Esophagus muscularis mucosa (tissue), 4 donors: ENCODE measurements around the gene ZMIZ1. TPM values are rescaled to one million over a fixed set of nuclear protein-coding genes. Genes with fewer than 3 reads are reported as not detected.

Experiments
- DNase-seq: peaks from one replicate; pipeline ENCODE4 v3.0.0-alpha.2; 2017; ENCODE audit errors: extremely low spot score
- H3K27ac ChIP-seq, 4 donors: fragments of 200-600 bp; sonication (generic); replicated peaks in 1 of 4; 1 replicate in 3 of 4; 2 replicates in 1 of 4; pipeline ENCODE4 v1.5.1; 2016 to 2019; ENCODE audit warnings: mild to moderate bottlenecking in 1 of 4
- H3K27me3 ChIP-seq, 4 donors: fragments of 200-600 bp; sonication (generic); one replicate each; pipeline versions ENCODE4 v1.5.1 to v1.6.0; 2016 to 2019
- H3K36me3 ChIP-seq, 4 donors: fragments of 200-600 bp; sonication (generic); one replicate each; pipeline ENCODE4 v1.5.1; 2016 to 2019
- H3K4me1 ChIP-seq, 4 donors: fragments of 200-600 bp; sonication (generic); one replicate each; pipeline ENCODE4 v1.5.1; 2016 to 2019
- H3K4me3 ChIP-seq, 4 donors: fragments of 200-600 bp; sonication (generic); 1 replicate in 2 of 4; 2 replicates in 2 of 4; pipeline ENCODE4 v1.5.1; 2016 to 2019; ENCODE audit warnings: mild to moderate bottlenecking in 4 of 4, moderate library complexity in 1 of 4
- H3K9me3 ChIP-seq, 4 donors: fragments of 200-600 bp; sonication (generic); 1 replicate in 3 of 4; 2 replicates in 1 of 4; pipeline ENCODE4 v1.5.1; 2016 to 2019
- EP300 ChIP-seq: sonication (generic); formaldehyde crosslinking; IDR thresholded peaks from one replicate; pipeline ENCODE4 v1.6.1; 2017; ENCODE audit warnings: antibody characterized with exemption
- POLR2A ChIP-seq: fragments of 450-650 bp; IDR thresholded peaks from one replicate; pipeline ENCODE4 v1.6.1; 2017; ENCODE audit warnings: antibody characterized with exemption, moderate library complexity, mild to moderate bottlenecking, low read depth
- POLR2AphosphoS5 ChIP-seq, 2 donors: sonication (generic); formaldehyde crosslinking; IDR thresholded peaks; one replicate each; pipeline ENCODE4 v1.6.1; 2017; ENCODE audit warnings: antibody characterized with exemption in 2 of 2
- WGBS: methylation state at CpG from one replicate; pipeline ENCODE4 v1.1.5; 2018; 5-methylcytosine and 5-hydroxymethylcytosine counted together
- intact Hi-C: fragments of 100-400 bp; cut with DNase I; formaldehyde crosslinking; loops from one replicate; pipeline ENCODE4 v1.15.1; 2023
- total RNA-seq, 4 donors: library from RNA; depleted of rRNA; stranded (reverse); fragments of >200 nt; gene quantifications; one replicate each; pipeline versions ENCODE4 v1.1.0 to v1.2.1, GENCODE V29; 2016
- TF ChIP-seq, protein P1 (sequence below), 3 experiments: fragments of 200-600 bp in 2 of 3; fragments of 450-650 bp in 1 of 3; sonication (generic) in 2 of 3; IDR thresholded peaks; one replicate each; pipeline ENCODE4 v1.5.1; 2017 to 2019; ENCODE audit warnings: antibody characterized with exemption in 3 of 3, mild to moderate bottlenecking in 2 of 3, moderate library complexity in 1 of 3

ZMIZ1 gene
- total RNA-seq, 4 donors from 2014 or later, result 48.7 to 87.2 (median 66.0) TPM

GRCh38 chr10:79206300-79207095 lies 137.7 kb downstream of the ZMIZ1 start:
- TF ChIP-seq, protein P1, sequence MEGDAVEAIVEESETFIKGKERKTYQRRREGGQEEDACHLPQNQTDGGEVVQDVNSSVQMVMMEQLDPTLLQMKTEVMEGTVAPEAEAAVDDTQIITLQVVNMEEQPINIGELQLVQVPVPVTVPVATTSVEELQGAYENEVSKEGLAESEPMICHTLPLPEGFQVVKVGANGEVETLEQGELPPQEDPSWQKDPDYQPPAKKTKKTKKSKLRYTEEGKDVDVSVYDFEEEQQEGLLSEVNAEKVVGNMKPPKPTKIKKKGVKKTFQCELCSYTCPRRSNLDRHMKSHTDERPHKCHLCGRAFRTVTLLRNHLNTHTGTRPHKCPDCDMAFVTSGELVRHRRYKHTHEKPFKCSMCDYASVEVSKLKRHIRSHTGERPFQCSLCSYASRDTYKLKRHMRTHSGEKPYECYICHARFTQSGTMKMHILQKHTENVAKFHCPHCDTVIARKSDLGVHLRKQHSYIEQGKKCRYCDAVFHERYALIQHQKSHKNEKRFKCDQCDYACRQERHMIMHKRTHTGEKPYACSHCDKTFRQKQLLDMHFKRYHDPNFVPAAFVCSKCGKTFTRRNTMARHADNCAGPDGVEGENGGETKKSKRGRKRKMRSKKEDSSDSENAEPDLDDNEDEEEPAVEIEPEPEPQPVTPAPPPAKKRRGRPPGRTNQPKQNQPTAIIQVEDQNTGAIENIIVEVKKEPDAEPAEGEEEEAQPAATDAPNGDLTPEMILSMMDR (IDR thresholded peaks at IDR 0.05), result no peak
- TF ChIP-seq POLR2AphosphoS5 (IDR thresholded peaks at IDR 0.05), result no peak
- no peak for TF ChIP-seq EP300
- TF ChIP-seq POLR2A, result no peak
- Histone ChIP-seq H3K4me3 (no peak overlapping the region), H3K9me3 (no peaks in the 10 kb centered on the region), H3K4me1 (peaks cover 14 to 37% (median 23%) of the 10 kb centered on the region in 4 donors), H3K36me3 (peaks cover 50 to 97% (median 94%) of the 10 kb centered on the region in 4 donors), H3K27me3 (no peaks in the 10 kb centered on the region), H3K27ac (no peak overlapping the region)
- WGBS, result 76% methylated on average over 13 of the region's 13 CpGs
- DNase-seq, result no peak
- intact Hi-C loops, result no loop called here

GRCh38 chr10:79207096-79207357 lies 138.3 kb downstream of the ZMIZ1 start:
- TF ChIP-seq EP300 (no peak), POLR2AphosphoS5 (IDR thresholded peaks at IDR 0.05) (no peak), POLR2A (no peak)
- TF ChIP-seq, protein P1 (IDR thresholded peaks at IDR 0.05), result no peak
- Histone ChIP-seq H3K36me3 (peaks cover 48 to 98% (median 94%) of the 10 kb centered on the region in 4 donors), H3K27me3 (no peaks in the 10 kb centered on the region), H3K4me3 (no peak overlapping the region), H3K4me1 (peaks cover 11 to 37% (median 22%) of the 10 kb centered on the region in 4 donors), H3K9me3 (no peaks in the 10 kb centered on the region), H3K27ac (no peak overlapping the region)
- no CpG with 5 or more reads among the region's 4 CpGs for WGBS
- intact Hi-C loops, result no loop called here
- no peak for DNase-seq

GRCh38 chr10:79207726-79208125 lies 139.0 kb downstream of the ZMIZ1 start:
- DNase-seq, result no peak
- TF ChIP-seq POLR2A (no peak), EP300 (no peak), POLR2AphosphoS5 (IDR thresholded peaks at IDR 0.05) (no peak)
- TF ChIP-seq, protein P1 (IDR thresholded peaks at IDR 0.05), result no peak
- Histone ChIP-seq H3K4me1 (peaks cover 9 to 30% (median 15%) of the 10 kb centered on the region in 4 donors), H3K4me3 (no peak overlapping the region), H3K27me3 (no peaks in the 10 kb centered on the region), H3K9me3 (no peaks in the 10 kb centered on the region), H3K27ac (no peak overlapping the region), H3K36me3 (peaks cover 43 to 98% (median 93%) of the 10 kb centered on the region in 4 donors)
- intact Hi-C loops, result no loop called here
- 100% methylated on average over 2 of the region's 5 CpGs for WGBS

GRCh38 chr10:79208251-79208983 lies 139.7 kb downstream of the ZMIZ1 start:
- TF ChIP-seq, protein P1 (IDR thresholded peaks at IDR 0.05), result no peak
- no peak for TF ChIP-seq POLR2AphosphoS5 (IDR thresholded peaks at IDR 0.05)
- no peak for TF ChIP-seq POLR2A
- no peak for TF ChIP-seq EP300
- DNase-seq, result no peak
- H3K4me1 ChIP-seq, result peaks cover 4 to 23% (median 9%) of the 10 kb centered on the region in 4 donors
- 91% methylated on average over 13 of the region's 15 CpGs for WGBS
- H3K4me3 ChIP-seq, result no peak overlapping the region
- intact Hi-C loops, result no loop called here
- no peak overlapping the region for H3K27ac ChIP-seq
- H3K27me3 ChIP-seq, result no peaks in the 10 kb centered on the region
- peaks cover 42 to 98% (median 93%) of the 10 kb centered on the region in 4 donors for H3K36me3 ChIP-seq
- no peaks in the 10 kb centered on the region for H3K9me3 ChIP-seq
